Fibroblast of mammary gland (primary cell): ENCODE data around the gene C16orf74.

Experiments
- DNase-seq: peaks from one replicate; pipeline ENCODE4 v3.0.0-alpha.2; 2010; ENCODE audit warnings: low read depth
- H3K4me3 ChIP-seq: 2 replicates; pipeline ENCODE4 v1.5.1; 2011; ENCODE audit warnings: low read depth, mild to moderate bottlenecking, low read length, moderate library complexity; ENCODE audit not compliant: control insufficient read depth
- TF ChIP-seq, protein P1 (sequence below): conservative IDR thresholded peaks from 2 replicates; pipeline ENCODE4 v1.5.1; 2011; ENCODE audit warnings: low read depth, low read length, inconsistent platforms; ENCODE audit not compliant: control insufficient read depth, insufficient read depth

Gene C16orf74

DNA sequence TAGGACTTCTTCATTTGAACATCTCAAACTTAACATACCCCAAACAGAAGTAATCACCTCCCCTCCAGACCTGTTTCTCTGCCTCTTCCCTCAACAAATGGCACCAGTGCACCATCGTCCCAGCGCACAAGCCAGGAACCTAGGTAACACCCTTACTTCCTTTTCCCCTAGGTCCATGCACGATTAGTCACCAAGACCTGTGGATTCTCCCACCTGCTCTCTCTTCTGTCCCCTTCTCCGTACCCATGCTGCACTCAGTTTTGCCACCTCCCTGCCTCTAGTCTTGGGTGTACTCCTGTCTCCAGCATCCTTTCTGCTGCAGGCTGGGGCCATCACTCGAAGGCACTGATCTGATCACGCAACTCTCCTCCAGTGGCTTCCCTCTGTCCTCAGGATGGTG is 45.3 kb upstream of the C16orf74 start:
- no peak overlapping the region for H3K4me3 ChIP-seq
- TF ChIP-seq, protein P1, sequence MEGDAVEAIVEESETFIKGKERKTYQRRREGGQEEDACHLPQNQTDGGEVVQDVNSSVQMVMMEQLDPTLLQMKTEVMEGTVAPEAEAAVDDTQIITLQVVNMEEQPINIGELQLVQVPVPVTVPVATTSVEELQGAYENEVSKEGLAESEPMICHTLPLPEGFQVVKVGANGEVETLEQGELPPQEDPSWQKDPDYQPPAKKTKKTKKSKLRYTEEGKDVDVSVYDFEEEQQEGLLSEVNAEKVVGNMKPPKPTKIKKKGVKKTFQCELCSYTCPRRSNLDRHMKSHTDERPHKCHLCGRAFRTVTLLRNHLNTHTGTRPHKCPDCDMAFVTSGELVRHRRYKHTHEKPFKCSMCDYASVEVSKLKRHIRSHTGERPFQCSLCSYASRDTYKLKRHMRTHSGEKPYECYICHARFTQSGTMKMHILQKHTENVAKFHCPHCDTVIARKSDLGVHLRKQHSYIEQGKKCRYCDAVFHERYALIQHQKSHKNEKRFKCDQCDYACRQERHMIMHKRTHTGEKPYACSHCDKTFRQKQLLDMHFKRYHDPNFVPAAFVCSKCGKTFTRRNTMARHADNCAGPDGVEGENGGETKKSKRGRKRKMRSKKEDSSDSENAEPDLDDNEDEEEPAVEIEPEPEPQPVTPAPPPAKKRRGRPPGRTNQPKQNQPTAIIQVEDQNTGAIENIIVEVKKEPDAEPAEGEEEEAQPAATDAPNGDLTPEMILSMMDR = no peak
- no peak for DNase-seq

DNA sequence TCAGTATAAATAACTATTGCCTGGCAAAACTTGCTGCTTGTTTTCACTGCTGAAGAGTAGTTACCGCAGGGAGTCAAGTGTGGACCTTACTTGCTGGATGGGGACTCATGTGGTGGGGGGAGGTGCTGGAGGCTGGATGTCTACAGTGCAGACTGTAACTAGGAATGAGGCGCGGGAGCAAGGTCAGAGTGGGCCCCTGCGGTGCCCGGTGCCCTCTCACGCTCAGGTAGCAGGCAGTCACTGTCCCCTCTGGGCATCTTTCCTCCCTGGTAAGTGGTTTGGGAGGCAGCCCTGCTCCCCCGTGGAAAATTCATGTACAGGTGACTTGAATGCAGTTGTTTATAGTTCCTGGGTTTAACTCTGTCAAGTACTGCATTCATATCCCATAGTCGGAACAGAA is 43.8 kb upstream of the C16orf74 start:
- H3K4me3 ChIP-seq = no peak overlapping the region
- no peak for DNase-seq
- TF ChIP-seq, protein P1 = no peak

DNA sequence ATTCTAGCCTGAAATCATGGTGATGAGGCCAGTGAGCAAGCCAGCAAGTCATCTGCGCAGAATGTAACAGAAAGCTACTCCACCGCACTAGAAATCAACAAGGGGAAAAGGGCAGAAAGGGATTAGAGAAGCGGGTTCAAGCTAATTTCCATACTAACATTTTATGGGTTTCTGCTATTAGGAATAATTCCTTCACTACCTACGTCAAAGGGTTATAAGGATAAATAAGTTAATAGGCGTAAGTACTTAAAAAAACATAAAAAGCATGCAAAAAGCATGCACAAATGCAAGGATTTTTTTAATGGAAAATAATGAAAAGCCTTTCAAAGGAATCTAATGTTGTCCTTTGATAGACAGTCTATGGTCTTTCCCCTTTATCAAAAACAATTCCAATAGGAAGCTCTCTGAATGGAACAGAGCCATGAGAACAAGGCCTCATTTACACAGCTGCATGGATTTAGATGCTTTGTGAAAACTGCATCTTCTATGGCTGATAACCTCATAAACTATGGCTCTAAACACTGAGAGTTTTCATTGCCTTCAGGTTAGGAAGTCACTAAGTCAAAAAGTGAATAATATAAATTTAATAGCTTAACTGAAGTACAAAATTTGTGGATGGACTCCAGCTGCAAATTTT is 42.9 kb upstream of the C16orf74 start:
- TF ChIP-seq, protein P1 = no peak

DNA sequence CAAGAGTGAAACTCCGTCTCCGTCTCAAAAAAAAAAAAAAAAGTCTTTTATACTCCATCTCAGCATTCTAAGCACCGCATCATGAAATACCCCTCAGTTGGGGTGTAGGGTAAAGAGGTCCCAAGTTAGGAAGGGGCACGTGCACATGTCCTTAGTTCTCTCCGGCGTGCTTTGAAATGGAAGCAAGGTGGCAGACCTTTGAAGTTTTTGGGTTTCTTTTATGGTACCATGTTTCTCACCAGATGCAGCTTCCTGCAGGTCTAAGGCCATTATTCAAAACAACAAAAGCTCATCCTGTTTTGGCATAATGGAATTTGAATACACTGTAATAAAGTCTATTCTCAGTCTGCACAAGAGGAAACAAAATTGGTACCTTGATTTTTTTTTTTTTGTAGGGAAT is 38.9 kb upstream of the C16orf74 start:
- H3K4me3 ChIP-seq = no peak overlapping the region
- TF ChIP-seq, protein P1 = no peak
- DNase-seq = no peak

More for the DNA sequence above, 42.9 kb upstream of the C16orf74 start:
- H3K4me3 ChIP-seq = no peak overlapping the region
- no peak for DNase-seq

DNA sequence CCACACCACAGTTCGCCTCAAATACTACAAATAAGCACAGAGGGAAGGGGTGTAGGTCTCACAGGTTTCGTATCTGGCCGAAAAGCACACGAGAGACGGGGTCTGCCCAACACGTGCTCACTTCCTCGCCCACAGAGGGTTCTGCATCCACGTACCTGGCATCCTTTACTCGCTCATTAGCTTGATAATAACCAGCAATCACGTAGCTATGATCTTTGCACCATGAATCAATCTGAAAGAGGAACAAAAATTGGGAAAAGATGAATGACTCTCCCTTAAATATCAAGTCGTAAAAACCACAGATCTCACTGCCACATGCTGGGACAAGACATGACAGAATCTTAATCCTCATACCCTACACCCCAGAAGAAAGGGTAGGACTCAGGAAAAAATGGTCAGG is 37.9 kb upstream of the C16orf74 start:
- no peak overlapping the region for H3K4me3 ChIP-seq
- TF ChIP-seq, protein P1 = no peak
- DNase-seq = no peak

DNA sequence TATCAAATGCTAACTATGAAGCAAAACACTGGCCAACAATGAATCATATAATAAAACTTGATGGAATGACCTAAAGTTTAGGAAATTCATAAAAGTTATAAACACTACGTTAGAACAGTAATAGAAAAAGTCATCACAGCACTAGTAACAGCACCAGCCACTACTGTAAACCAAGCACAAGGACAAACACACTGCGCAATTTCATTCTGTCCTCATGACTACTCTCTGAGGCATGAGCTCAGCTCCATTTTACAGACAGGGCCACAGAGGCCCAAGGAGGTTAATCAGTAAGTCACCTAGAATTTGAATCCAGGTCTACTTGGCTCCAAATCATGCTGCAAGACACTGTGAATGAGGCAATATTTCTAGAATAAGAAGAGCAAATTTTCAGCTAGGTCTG is 35.0 kb upstream of the C16orf74 start:
- no peak for DNase-seq
- H3K4me3 ChIP-seq = no peak overlapping the region
- TF ChIP-seq, protein P1 = no peak

DNA sequence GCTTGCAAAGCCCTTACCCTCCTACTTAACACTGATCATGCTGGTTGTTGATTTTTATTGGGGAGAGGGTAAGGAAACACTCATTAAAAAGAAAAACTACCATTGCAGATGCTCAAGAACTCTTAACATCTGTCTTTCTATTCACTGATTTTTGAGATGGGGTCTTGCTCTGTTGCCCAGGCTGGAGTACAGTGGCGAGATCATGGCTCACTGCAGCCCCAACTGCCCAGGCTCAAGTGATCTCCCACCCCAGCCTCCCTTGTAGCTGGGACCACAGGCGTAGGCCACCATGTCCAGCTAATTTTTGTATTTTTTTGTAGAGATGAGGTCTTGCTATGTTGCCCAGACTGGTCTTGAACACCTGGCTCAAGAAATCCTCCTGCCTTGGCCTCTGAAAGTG is 33.9 kb upstream of the C16orf74 start:
- no peak for DNase-seq
- no peak overlapping the region for H3K4me3 ChIP-seq
- TF ChIP-seq, protein P1 = no peak
